LNCaP clone FGC (cell line): ENCODE data around the gene PGA5.
"Not testable (repeated sequence)": the region's sequence is repeated elsewhere in the genome, so short reads cannot be mapped to it uniquely, and the experiment has no call there.

ENCODE experiments used
- DNase-seq: peaks from one replicate; pipeline ENCODE4 v3.0.0-alpha.2; 2011; ENCODE audit warnings: low read depth
- H3K4me3 ChIP-seq: 2 replicates; pipeline ENCODE4 v1.5.1; 2011; ENCODE audit warnings: mild to moderate bottlenecking, low read depth, low read length, control low read depth
- TF ChIP-seq, protein P1 (sequence below): IDR thresholded peaks from 2 replicates; pipeline ENCODE4 v1.5.1; 2012; ENCODE audit warnings: mild to moderate bottlenecking; ENCODE audit not compliant: control insufficient read depth, insufficient read depth; ENCODE audit errors: extremely low read depth

Gene PGA5

DNA sequence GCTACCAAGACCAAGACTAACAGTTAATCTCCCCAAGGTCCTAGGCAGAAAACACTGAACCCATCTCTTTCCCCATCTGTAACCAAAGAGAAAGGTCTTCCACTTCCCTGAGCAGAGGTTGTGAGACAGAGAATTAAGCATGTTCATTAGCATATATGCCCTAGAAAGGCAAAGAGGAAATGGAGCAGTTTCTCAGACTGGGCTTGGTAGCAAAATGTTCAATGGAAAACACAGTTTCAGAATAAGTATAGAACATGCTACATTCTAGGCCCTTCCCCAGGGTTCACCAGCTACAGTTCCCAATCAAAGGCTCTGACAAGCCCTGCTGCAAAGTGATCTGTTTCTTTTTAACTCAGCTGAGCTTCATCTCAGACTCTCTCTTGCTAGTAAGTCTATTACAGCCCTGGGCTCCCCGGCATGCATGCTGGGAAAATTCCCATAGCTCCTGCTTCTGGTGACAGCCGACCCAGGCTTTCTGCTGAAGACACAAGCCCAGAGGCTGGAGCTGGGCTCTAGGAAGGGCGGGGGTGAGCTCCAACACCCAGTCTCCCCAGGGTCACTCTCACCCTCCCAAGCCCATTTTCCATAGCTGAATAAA is 8.3 kb upstream of the PGA5 start:
- not testable (repeated sequence) for DNase-seq, H3K4me3 ChIP-seq

DNA sequence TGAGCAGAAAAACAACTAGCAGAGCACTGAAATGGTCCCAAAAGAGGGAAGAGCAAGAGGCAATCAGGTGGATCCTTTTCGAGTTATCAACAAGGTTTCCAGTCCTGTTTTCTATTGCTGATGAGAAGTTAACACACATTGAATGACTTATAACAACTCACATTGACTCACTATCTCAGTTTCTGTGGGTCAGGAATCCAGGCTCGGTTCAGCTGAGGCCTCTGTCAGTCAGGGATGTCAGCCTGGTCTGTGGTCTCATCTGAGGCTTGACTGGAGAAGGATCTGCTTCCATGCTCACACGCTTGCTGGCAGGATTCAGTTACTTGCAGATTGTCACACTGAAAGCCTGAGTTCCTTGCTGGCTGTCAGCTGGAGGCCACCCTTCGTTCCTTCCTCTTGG is 3.8 kb upstream of the PGA5 start:
- not testable (repeated sequence) for DNase-seq, H3K4me3 ChIP-seq

DNA sequence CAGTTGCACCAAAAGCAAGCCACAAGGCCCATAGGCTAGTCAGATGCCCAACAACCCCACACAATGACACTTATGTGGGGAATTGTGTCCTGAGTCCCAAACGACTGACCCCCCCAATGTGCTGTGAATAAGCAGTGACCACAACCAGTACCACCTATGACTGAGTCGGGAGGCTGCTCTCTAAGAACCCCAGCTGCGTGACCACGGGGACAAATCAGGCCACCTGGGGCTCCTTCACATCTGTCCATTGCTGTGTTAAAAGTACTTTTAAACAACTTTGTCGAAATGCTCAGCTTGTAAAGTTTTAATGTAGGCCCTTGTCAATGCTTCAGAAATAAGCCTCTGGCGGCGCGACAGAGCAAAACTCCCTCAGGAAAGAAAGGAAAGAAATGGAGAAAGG is 687 bp upstream of the PGA5 start:
- not testable (repeated sequence) for H3K4me3 ChIP-seq, DNase-seq

DNA sequence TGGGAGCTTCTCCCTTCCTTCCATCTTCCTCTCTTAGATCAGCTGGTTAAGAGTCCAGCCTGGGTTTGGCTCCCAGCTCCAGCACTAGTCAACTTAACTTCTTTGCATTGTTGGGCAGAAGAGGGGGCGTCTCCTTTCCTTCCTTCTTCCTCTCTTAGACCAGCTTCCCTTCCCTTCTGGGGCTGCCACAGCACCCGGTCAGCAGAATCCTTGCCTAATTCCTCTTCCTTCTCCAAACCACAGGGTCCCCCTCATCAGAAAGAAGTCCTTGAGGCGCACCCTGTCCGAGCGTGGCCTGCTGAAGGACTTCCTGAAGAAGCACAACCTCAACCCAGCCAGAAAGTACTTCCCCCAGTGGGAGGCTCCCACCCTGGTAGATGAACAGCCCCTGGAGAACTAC is 551 bp downstream of the PGA5 start:
- H3K4me3 ChIP-seq, DNase-seq: not testable (repeated sequence)

DNA sequence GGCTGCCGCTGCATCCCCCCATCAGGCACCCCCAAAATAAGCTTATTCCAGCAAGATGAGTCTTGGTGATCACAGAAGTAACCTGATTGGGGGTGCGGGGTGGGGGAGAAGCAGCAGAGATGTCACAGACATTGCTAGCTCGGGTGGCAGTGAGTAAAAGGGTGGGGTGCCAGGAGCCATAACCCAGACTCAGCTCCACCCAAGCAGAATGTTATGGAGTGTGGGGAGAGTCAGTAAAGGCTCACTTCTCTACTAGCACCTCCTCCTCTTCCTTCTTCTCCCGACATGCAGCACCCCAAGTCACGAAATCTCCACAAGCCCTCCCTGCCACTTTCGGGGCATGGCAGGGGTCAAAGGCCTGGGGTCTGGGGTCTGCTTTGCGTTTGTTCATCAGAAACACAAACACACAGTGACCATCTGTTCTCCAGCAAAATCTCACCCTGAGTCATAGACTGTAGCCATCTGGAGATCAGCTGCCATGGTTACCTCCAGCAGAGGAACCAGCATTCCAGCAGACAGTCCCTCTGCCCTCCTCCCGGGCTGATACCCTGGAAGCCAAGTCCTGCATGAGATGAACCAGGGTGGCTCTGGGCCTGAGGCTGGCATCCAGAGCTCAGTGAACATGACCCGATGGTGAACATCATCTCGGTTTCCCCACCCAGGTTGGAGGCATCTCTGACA is 4.4 kb downstream of the PGA5 start:
- not testable (repeated sequence) for H3K4me3 ChIP-seq, DNase-seq

DNA sequence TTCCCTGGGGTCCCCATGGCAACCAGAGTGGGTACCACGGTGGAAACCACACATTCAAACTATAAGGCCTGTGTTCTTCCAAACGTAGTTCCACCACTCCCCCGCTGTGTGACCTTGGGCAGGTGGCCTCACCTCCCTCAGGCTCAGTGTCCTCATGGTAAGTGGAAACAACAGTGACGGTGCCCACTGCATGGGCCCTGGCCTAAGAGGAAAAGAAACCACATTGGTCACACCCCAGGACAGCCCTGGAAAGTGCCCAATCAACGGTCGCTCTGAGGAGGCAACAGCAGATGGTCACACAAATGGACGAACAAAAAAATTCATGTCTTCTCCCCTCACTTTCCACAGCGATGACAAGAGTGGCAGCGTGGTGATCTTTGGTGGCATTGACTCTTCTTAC is 7.1 kb downstream of the PGA5 start:
- not testable (repeated sequence) for H3K4me3 ChIP-seq, DNase-seq

DNA sequence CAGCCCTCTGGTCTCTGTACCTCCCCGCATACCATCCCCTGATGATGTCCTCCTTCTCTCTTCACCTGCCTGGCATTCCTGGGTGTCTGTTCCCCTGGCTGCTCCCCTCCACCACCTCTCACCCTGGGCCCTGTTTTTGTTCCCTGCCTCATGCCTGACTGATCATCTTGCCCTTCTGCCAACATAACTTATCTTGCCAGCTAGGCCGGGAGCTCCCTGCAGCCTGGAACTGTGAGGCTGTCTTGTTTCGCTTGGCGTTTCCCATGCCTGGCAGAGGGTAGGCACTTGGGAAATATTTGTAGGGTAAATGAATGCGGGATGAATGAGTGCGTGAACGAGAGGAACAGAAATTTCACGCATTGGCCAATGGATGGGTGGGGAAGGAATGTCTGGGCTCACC is 8.2 kb downstream of the PGA5 start:
- H3K4me3 ChIP-seq, DNase-seq: not testable (repeated sequence)

DNA sequence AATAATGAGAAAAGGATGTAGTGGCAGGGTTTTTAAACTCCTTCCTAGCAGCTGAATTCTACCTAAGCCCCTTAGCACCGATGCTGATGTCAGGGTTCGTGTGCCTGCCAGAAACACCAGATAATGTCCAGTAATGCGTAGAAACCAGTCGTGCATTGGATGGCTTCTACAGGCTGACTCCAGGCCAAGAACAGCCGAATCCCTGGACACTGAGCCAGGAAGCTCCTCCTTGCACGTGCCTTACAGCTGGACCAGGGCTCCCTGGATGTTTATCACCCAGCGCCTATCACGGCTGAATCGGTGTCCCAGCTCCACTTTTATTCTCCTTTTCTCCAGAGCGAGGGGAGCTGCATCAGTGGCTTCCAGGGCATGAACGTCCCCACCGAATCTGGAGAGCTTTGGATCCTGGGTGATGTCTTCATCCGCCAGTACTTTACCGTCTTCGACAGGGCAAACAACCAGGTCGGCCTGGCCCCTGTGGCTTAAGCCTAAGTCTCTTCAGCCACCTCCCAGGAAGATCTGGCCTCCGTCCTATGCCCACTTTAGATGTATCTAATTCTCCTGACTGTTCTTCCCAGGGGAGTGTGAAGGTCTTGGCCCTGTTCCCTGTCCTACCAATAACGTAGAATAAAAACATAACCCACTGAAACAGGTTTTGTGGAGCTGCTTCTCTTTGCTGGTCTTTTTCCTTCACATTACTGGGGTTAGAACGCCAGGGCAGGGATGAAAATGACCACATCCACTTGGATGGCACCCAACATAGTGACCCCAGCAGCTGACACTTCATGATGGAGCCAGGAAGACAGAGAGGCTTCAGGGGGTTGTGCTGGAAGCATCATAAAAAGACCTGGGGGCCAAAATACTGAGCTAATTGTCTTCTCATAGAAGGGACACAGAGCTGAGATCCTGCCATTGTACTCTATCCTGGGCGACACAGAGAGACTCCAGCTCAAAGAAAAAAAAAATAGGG is 10.1 kb downstream of the PGA5 start:
- not testable (repeated sequence) for DNase-seq, H3K4me3 ChIP-seq

DNA sequence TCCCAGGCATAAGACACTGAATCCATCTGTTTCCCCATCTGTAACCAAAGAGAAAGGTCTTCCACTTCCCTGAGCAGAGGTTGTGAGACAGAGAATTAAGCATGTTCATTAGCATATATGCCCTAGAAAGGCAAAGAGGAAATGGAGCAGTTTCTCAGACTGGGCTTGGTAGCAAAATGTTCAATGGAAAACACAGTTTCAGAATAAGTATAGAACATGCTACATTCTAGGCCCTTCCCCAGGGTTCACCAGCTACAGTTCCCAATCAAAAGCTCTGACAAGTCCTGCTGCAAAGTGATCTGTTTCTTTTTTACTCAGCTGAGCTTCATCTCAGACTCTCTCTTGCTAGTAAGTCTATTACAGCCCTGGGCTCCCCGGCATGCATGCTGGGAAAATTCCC is 11.4 kb downstream of the PGA5 start:
- not testable (repeated sequence) for H3K4me3 ChIP-seq, DNase-seq

DNA sequence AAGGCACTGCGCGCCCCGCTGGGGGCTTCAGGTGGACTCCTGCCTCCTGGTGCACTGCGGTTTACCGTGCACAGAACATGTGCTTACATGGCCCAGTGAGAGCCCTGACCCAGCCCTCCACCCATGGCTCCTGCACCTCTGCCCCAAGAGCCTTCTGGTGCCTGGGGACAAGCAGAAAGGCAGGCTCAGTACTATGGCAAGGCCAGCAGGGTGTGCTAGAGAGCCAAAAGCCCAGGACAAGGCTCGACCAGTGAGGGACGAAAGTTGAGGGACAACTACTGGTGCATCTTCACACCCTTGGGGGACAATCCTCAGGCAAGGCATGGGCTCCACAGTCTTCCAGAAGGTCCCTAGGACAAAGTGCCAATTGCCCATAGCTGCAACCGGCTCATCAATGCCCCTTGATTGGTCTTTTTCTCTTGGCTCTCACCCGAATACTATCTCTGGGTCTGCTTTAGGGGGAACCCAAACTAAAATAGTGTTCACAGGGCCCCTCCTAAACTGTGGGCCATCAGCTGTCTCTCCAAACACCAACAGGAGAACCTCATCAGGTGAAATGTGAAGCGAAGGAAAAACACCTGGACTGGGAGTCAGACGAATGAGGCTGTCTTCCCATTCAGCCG is 13.5 kb downstream of the PGA5 start:
- no peak overlapping the region for H3K4me3 ChIP-seq
- DNase-seq: peak; percentile 10
- TF ChIP-seq, protein P1, sequence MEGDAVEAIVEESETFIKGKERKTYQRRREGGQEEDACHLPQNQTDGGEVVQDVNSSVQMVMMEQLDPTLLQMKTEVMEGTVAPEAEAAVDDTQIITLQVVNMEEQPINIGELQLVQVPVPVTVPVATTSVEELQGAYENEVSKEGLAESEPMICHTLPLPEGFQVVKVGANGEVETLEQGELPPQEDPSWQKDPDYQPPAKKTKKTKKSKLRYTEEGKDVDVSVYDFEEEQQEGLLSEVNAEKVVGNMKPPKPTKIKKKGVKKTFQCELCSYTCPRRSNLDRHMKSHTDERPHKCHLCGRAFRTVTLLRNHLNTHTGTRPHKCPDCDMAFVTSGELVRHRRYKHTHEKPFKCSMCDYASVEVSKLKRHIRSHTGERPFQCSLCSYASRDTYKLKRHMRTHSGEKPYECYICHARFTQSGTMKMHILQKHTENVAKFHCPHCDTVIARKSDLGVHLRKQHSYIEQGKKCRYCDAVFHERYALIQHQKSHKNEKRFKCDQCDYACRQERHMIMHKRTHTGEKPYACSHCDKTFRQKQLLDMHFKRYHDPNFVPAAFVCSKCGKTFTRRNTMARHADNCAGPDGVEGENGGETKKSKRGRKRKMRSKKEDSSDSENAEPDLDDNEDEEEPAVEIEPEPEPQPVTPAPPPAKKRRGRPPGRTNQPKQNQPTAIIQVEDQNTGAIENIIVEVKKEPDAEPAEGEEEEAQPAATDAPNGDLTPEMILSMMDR: peak; percentile 92

DNA sequence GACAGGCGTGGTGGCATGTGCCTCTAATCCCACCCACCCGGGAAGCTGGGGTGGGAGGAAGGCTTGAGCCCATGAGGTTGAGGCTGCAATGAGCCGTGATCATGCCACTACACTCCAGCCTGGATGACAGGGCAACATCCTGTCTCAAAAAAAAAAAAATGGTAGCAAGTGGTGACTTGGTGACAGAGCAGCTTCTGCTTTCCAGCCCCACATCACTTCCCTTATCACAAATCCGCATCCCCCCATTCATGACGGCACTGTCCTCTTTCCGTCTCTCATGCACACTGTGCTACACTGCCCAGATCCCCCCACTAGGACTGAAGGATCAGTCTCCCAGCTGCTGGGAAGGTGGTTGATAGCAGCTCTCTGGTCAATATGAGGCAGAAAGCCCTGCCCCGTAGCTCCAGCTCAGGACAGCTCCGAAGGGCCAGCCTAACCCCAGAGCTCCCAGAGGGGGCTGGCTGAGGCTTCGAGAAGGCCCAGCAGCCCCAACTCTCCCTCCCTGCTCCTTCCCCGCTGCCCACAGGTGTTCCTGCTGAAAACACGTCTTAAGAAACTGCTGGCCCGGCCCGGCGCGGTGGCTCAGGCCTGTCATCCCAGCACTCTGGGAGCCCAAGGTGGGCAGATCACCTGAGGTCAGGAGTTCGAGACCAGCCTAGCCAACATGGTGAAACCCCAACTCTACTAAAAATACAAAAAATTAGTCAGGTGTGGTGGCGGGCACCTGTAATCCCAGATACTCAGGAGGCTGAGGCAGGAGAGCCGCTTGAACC is 15.9 kb downstream of the PGA5 start:
- no peak overlapping the region for H3K4me3 ChIP-seq
- TF ChIP-seq, protein P1: no peak
- no peak for DNase-seq
